SK-N-SH treated with all-trans-retinoic acid at 6 μM for 48 hours (cell line): ENCODE measurements around the gene LRRC66.
A peak's percentile ranks its signal among the peaks of the same experiment; 100 is the strongest.

ENCODE experiments used
- ATAC-seq: fragments of 200-7000 bp; cut with Tn5 transposase; 3 replicates; pipeline ENCODE4 v1.9.1; 2020; ENCODE audit warnings: mild to moderate bottlenecking, moderate library complexity
- ARNTL ChIP-seq: fragments of 450-650 bp; formaldehyde crosslinking; IDR thresholded peaks from 2 replicates; pipeline ENCODE4 v1.5.0; 2020; ENCODE audit warnings: low read depth, mild to moderate bottlenecking, moderate library complexity, borderline replicate concordance
- BACH2 ChIP-seq: fragments of 250-450 bp; sonication (Bioruptor Pico); IDR thresholded peaks from 2 replicates; pipeline ENCODE4 v1.9.0; 2021; ENCODE audit warnings: mild to moderate bottlenecking, borderline replicate concordance
- CREB5 ChIP-seq: fragments of 250-450 bp; sonication (Bioruptor Pico); IDR thresholded peaks from 2 replicates; pipeline ENCODE4 v1.5.1; 2020; ENCODE audit warnings: low read depth, mild to moderate bottlenecking, moderate library complexity
- CSDC2 ChIP-seq: fragments of 250-450 bp; sonication (Bioruptor Pico); IDR thresholded peaks from 2 replicates; pipeline ENCODE4 v1.5.0; 2020; ENCODE audit warnings: mild to moderate bottlenecking, moderate library complexity
- ESRRG ChIP-seq: fragments of 250-450 bp; sonication (Bioruptor Pico); IDR thresholded peaks from 2 replicates; pipeline ENCODE4 v1.6.1; 2021; ENCODE audit warnings: mild to moderate bottlenecking
- GLIS3 ChIP-seq: fragments of 250-450 bp; sonication (Bioruptor Pico); IDR thresholded peaks from 2 replicates; pipeline ENCODE4 v1.5.0; 2020; ENCODE audit warnings: mild to moderate bottlenecking, moderate library complexity
- ISL1 ChIP-seq: fragments of 250-450 bp; sonication (Bioruptor Pico); IDR thresholded peaks from 2 replicates; pipeline ENCODE4 v2.1.2; 2022; ENCODE audit warnings: mild to moderate bottlenecking, moderate library complexity
- OSR1 ChIP-seq: fragments of 250-450 bp; sonication (Bioruptor Pico); IDR thresholded peaks from 2 replicates; pipeline ENCODE4 v1.8.0; 2022; ENCODE audit warnings: moderate library complexity, mild to moderate bottlenecking, inconsistent platforms
- PPARA ChIP-seq: fragments of 250-450 bp; sonication (Bioruptor Pico); IDR thresholded peaks from 2 replicates; pipeline ENCODE4 v1.5.0; 2020; ENCODE audit warnings: mild to moderate bottlenecking, borderline replicate concordance
- RARB ChIP-seq: fragments of 250-450 bp; sonication (Bioruptor Pico); IDR thresholded peaks from 2 replicates; pipeline ENCODE4 v1.8.0; 2021; ENCODE audit warnings: mild to moderate bottlenecking, moderate library complexity
- SNAI2 ChIP-seq: fragments of 250-450 bp; sonication (Bioruptor Pico); IDR thresholded peaks from 2 replicates; pipeline ENCODE4 v1.5.0; 2020; ENCODE audit warnings: mild to moderate bottlenecking, moderate library complexity
- TOX ChIP-seq: fragments of 250-450 bp; sonication (Bioruptor Pico); IDR thresholded peaks from 2 replicates; pipeline ENCODE4 v1.8.0; 2021; ENCODE audit warnings: mild to moderate bottlenecking, moderate library complexity, borderline replicate concordance
- TSHZ2 ChIP-seq: fragments of 250-450 bp; sonication (Bioruptor Pico); IDR thresholded peaks from 2 replicates; pipeline ENCODE4 v1.5.0; 2020; ENCODE audit warnings: mild to moderate bottlenecking, moderate library complexity
- ZC3H10 ChIP-seq: fragments of 250-450 bp; sonication (Bioruptor Pico); IDR thresholded peaks from 2 replicates; pipeline ENCODE4 v1.5.1; 2021; ENCODE audit warnings: mild to moderate bottlenecking, moderate library complexity
- ZFP3 ChIP-seq: fragments of 250-450 bp; sonication (Bioruptor Pico); IDR thresholded peaks from 2 replicates; pipeline ENCODE4 v1.5.0; 2020; ENCODE audit warnings: mild to moderate bottlenecking, moderate library complexity
- ZNF565 ChIP-seq: fragments of 450-650 bp; formaldehyde crosslinking; conservative IDR thresholded peaks from 2 replicates; pipeline ENCODE4 v1.5.0; 2020; ENCODE audit warnings: low read depth, mild to moderate bottlenecking, moderate library complexity
- ZNF70 ChIP-seq: fragments of 450-650 bp; formaldehyde crosslinking; IDR thresholded peaks from 2 replicates; pipeline ENCODE4 v1.5.0; 2020; ENCODE audit warnings: mild to moderate bottlenecking, moderate library complexity
- ZNF8 ChIP-seq: fragments of 450-650 bp; formaldehyde crosslinking; IDR thresholded peaks from 2 replicates; pipeline ENCODE4 v1.5.0; 2020; ENCODE audit warnings: mild to moderate bottlenecking, moderate library complexity
- TF ChIP-seq, protein P1 (sequence below): fragments of 250-450 bp; sonication (Bioruptor Pico); IDR thresholded peaks from 2 replicates; pipeline ENCODE4 v1.8.0; 2020; ENCODE audit warnings: mild to moderate bottlenecking, moderate library complexity, borderline replicate concordance
- TF ChIP-seq, protein P2 (sequence below): fragments of 250-450 bp; sonication (Bioruptor Pico); IDR thresholded peaks from 2 replicates; pipeline ENCODE4 v1.5.1; 2021; ENCODE audit warnings: mild to moderate bottlenecking, moderate library complexity
- TF ChIP-seq, protein P3 (sequence below): fragments of 250-450 bp; sonication (Bioruptor Pico); IDR thresholded peaks from 2 replicates; pipeline ENCODE4 v1.8.0; 2021; ENCODE audit warnings: low read depth, mild to moderate bottlenecking, moderate library complexity, borderline replicate concordance

Gene LRRC66

DNA sequence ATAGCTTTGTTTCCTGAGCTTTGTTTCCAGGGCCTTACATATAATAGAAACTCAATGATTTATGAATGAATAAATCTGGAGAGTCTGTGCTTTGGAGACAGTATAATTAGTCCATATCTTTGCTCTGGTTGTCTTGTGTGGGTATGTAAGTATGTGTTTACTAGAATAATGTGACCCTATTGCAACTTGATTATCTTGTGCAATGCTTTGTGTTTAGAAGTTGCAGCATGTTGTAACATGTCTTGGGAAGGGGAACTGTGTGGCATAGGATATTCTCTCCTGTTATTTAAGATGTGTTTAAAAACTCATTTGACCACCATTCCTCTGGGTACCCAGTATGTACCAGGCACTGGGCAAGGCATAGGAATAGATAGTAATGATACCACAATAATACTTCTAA, 37.0 kb upstream of the LRRC66 start (continued):
- TF ChIP-seq ZNF8 (CRISPR knock-in tag) (no peak), GLIS3 (CRISPR knock-in tag) (no peak), CSDC2 (CRISPR knock-in tag) (no peak)
- TF ChIP-seq, protein P1, sequence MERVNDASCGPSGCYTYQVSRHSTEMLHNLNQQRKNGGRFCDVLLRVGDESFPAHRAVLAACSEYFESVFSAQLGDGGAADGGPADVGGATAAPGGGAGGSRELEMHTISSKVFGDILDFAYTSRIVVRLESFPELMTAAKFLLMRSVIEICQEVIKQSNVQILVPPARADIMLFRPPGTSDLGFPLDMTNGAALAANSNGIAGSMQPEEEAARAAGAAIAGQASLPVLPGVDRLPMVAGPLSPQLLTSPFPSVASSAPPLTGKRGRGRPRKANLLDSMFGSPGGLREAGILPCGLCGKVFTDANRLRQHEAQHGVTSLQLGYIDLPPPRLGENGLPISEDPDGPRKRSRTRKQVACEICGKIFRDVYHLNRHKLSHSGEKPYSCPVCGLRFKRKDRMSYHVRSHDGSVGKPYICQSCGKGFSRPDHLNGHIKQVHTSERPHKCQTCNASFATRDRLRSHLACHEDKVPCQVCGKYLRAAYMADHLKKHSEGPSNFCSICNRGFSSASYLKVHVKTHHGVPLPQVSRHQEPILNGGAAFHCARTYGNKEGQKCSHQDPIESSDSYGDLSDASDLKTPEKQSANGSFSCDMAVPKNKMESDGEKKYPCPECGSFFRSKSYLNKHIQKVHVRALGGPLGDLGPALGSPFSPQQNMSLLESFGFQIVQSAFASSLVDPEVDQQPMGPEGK (CRISPR knock-in tag) = no peak

DNA sequence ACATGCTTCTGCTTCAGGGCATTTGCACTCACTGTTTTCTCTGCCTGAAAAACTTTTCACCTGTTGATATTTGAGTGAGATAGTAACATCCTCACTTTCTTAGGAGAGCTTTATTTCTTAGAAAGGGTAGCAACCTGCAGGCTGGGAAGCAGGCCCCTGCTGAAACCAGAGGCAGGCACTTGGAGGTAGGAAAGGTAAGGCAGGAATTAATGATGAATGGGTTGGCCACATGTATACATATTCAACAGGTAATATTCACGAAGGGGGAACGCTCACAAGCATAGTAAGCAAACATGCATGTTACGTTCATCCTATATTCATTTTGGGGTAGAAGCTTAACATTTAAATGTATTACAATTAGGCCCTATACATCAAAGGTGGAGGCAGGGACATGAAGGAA, 34.1 kb upstream of the LRRC66 start:
- TF ChIP-seq ESRRG (CRISPR knock-in tag) = no peak
- no peak for TF ChIP-seq ZNF565 (CRISPR knock-in tag)
- no peak for ATAC-seq

DNA sequence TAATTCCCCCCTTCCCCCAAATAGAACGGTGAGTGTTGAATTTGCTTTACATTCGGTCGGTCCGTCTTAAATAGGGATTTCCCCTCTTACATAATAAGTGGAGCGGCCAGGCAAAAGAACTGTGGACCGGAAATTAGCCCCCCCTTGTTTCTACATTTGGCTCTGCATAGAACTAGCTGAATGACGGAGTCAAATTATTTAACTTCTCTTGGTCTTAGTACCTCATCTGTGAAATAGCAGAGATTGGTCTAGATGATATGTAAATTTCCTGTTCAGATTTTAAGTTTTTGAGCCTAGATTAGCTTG, 32.3 kb upstream of the LRRC66 start:
- TF ChIP-seq ZC3H10 (CRISPR knock-in tag) (no peak), GLIS3 (CRISPR knock-in tag) (no peak), ESRRG (CRISPR knock-in tag) (no peak), CREB5 (CRISPR knock-in tag) (no peak), SNAI2 (CRISPR knock-in tag) (no peak), OSR1 (CRISPR knock-in tag) (no peak), ZNF8 (CRISPR knock-in tag) (no peak), ZNF565 (CRISPR knock-in tag) (no peak), TSHZ2 (CRISPR knock-in tag) (no peak), PPARA (CRISPR knock-in tag) (no peak), TOX (CRISPR knock-in tag) (no peak), CSDC2 (CRISPR knock-in tag) (no peak), ISL1 (no peak), ZFP3 (CRISPR knock-in tag) (no peak)
- TF ChIP-seq, protein P1 (CRISPR knock-in tag) = no peak
- TF ChIP-seq, protein P2, sequence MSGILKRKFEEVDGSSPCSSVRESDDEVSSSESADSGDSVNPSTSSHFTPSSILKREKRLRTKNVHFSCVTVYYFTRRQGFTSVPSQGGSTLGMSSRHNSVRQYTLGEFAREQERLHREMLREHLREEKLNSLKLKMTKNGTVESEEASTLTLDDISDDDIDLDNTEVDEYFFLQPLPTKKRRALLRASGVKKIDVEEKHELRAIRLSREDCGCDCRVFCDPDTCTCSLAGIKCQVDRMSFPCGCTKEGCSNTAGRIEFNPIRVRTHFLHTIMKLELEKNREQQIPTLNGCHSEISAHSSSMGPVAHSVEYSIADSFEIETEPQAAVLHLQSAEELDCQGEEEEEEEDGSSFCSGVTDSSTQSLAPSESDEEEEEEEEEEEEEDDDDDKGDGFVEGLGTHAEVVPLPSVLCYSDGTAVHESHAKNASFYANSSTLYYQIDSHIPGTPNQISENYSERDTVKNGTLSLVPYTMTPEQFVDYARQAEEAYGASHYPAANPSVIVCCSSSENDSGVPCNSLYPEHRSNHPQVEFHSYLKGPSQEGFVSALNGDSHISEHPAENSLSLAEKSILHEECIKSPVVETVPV (CRISPR knock-in tag) = no peak
- ATAC-seq = no peak

- ATAC-seq = peak; percentile 96
- TF ChIP-seq SNAI2 (CRISPR knock-in tag) = no peak
- TF ChIP-seq CSDC2 (CRISPR knock-in tag) = no peak
- no peak for TF ChIP-seq ARNTL
- TF ChIP-seq, protein P1 (CRISPR knock-in tag) = no peak
- TF ChIP-seq, protein P3, sequence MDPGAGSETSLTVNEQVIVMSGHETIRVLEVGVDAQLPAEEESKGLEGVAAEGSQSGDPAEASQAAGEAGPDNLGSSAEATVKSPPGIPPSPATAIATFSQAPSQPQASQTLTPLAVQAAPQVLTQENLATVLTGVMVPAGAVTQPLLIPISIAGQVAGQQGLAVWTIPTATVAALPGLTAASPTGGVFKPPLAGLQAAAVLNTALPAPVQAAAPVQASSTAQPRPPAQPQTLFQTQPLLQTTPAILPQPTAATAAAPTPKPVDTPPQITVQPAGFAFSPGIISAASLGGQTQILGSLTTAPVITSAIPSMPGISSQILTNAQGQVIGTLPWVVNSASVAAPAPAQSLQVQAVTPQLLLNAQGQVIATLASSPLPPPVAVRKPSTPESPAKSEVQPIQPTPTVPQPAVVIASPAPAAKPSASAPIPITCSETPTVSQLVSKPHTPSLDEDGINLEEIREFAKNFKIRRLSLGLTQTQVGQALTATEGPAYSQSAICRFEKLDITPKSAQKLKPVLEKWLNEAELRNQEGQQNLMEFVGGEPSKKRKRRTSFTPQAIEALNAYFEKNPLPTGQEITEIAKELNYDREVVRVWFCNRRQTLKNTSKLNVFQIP = no peak
- TF ChIP-seq ZNF565 (CRISPR knock-in tag) = no peak
- TF ChIP-seq OSR1 (CRISPR knock-in tag) = no peak
- TF ChIP-seq ZFP3 (CRISPR knock-in tag) = no peak
- TF ChIP-seq RARB (CRISPR knock-in tag) = no peak
- TF ChIP-seq ZC3H10 (CRISPR knock-in tag) = no peak
- TF ChIP-seq BACH2 (CRISPR knock-in tag) = no peak
- no peak for TF ChIP-seq ESRRG (CRISPR knock-in tag)
- no peak for TF ChIP-seq ZNF70
Measured at GRCh38 chr4:52051615-52052474, 31.7 kb upstream of the LRRC66 start.
